OCI-LY3 (cell line): ENCODE data around the gene IER5L.

ENCODE experiments used
- CTCF ChIP-seq: fragments of 200-600, 300-600 bp; sonication (generic); IDR thresholded peaks from 2 replicates; pipeline ENCODE4 v1.5.1; 2014; ENCODE audit warnings: antibody characterized with exemption, low read length, low read depth
- EZH2phosphoT487 ChIP-seq: fragments of 200-600 bp; shearing (Covaris generic); IDR thresholded peaks from 2 replicates; pipeline ENCODE4 v1.6.1; 2018; ENCODE audit warnings: antibody characterized with exemption, mixed run types, low read depth

- TF ChIP-seq CTCF (no peak), EZH2phosphoT487 (no peak)
Observed at GRCh38 chr9:129209109-129209508, 31.0 kb upstream of the IER5L start.
